H9 (cell line): ENCODE data around the gene RUSF1. TPM values are rescaled to one million over a fixed set of nuclear protein-coding genes. Genes with fewer than 3 reads are reported as not detected.

ENCODE experiments used
- DNase-seq: peaks from one replicate; pipeline ENCODE4 v3.0.0-alpha.2; 2017
- H2AFZ ChIP-seq: one replicate; pipeline ENCODE4 v1.6.1; 2013; ENCODE audit warnings: mild to moderate bottlenecking, low read length, control low read depth, moderate library complexity
- H2AK5ac ChIP-seq: 2 replicates; pipeline ENCODE4 v1.6.1; 2013; ENCODE audit warnings: low read length, control low read depth, mixed read lengths; ENCODE audit not compliant: insufficient read length
- H2BK120ac ChIP-seq: one replicate; pipeline ENCODE4 v1.6.1; 2013; ENCODE audit warnings: low read depth, mild to moderate bottlenecking, low read length, control low read depth, inconsistent platforms; ENCODE audit not compliant: poor library complexity, severe bottlenecking
- H2BK12ac ChIP-seq: 2 replicates; pipeline ENCODE4 v1.6.1; 2013; ENCODE audit warnings: low read length, control low read depth, mixed read lengths, low read depth; ENCODE audit not compliant: insufficient read length
- H2BK15ac ChIP-seq: 2 replicates; pipeline ENCODE4 v1.6.1; 2013; ENCODE audit warnings: low read depth, low read length, control low read depth
- H2BK20ac ChIP-seq: one replicate; pipeline ENCODE4 v1.6.1; 2013; ENCODE audit warnings: low read depth, mild to moderate bottlenecking, low read length, control low read depth, inconsistent platforms; ENCODE audit not compliant: poor library complexity, severe bottlenecking
- H2BK5ac ChIP-seq: 2 replicates; pipeline ENCODE4 v1.6.1; 2013; ENCODE audit warnings: low read length, control low read depth, mixed read lengths; ENCODE audit not compliant: insufficient read length
- H3K14ac ChIP-seq: 2 replicates; pipeline ENCODE4 v1.6.1; 2013; ENCODE audit warnings: low read length, control low read depth; ENCODE audit not compliant: insufficient read depth
- H3K18ac ChIP-seq: 2 replicates; pipeline ENCODE4 v1.6.1; 2013; ENCODE audit warnings: low read depth, mild to moderate bottlenecking, mixed read lengths, low read length, control low read depth; ENCODE audit not compliant: insufficient read length
- H3K23ac ChIP-seq: 2 replicates; pipeline ENCODE4 v1.6.1; 2013; ENCODE audit warnings: low read length, control low read depth, mixed read lengths, low read depth; ENCODE audit not compliant: insufficient read length
- H3K23me2 ChIP-seq: 2 replicates; pipeline ENCODE4 v1.6.1; 2013; ENCODE audit warnings: low read depth, mild to moderate bottlenecking, mixed read lengths, low read length, control low read depth; ENCODE audit not compliant: insufficient read length, poor library complexity, severe bottlenecking
- H3K27ac ChIP-seq: 2 replicates; pipeline ENCODE4 v1.5.1; 2013; ENCODE audit warnings: low read length, control low read depth, mixed read lengths, low read depth; ENCODE audit not compliant: insufficient read length
- H3K27me3 ChIP-seq: 2 replicates; pipeline ENCODE4 v1.6.1; 2013; ENCODE audit warnings: low read length, control low read depth, inconsistent platforms; ENCODE audit not compliant: insufficient read depth
- H3K4ac ChIP-seq: 2 replicates; pipeline ENCODE4 v1.6.1; 2013; ENCODE audit warnings: low read depth, mild to moderate bottlenecking, control low read depth, inconsistent platforms, low read length, moderate library complexity
- H3K4me1 ChIP-seq: 2 replicates; pipeline ENCODE4 v1.6.1; 2013; ENCODE audit warnings: low read length, control low read depth, inconsistent platforms; ENCODE audit not compliant: insufficient read depth
- H3K4me2 ChIP-seq: 2 replicates; pipeline ENCODE4 v1.6.1; 2013; ENCODE audit warnings: low read length, control low read depth, mixed read lengths; ENCODE audit not compliant: insufficient read length, insufficient read depth
- H3K56ac ChIP-seq: 2 replicates; pipeline ENCODE4 v1.6.1; 2013; ENCODE audit warnings: low read depth, mild to moderate bottlenecking, mixed read lengths, low read length, control low read depth; ENCODE audit not compliant: insufficient read length
- H3K79me1 ChIP-seq: 2 replicates; pipeline ENCODE4 v1.6.1; 2013; ENCODE audit warnings: low read depth, mild to moderate bottlenecking, moderate library complexity, low read length, control low read depth, inconsistent platforms; ENCODE audit not compliant: insufficient read depth, poor library complexity, severe bottlenecking
- H3K79me2 ChIP-seq: 2 replicates; pipeline ENCODE4 v1.6.1; 2013; ENCODE audit warnings: low read length, control low read depth, inconsistent platforms; ENCODE audit not compliant: insufficient read depth
- H3K9ac ChIP-seq: 2 replicates; pipeline ENCODE4 v1.6.1; 2013; ENCODE audit warnings: low read length, control low read depth, mixed read lengths; ENCODE audit not compliant: insufficient read length; ENCODE audit errors: extremely low read depth
- H3K9me3 ChIP-seq: one replicate; pipeline ENCODE4 v1.6.1; 2013; ENCODE audit warnings: low read depth, low read length, inconsistent platforms; ENCODE audit not compliant: control insufficient read depth
- H3T11ph ChIP-seq: one replicate; pipeline ENCODE4 v1.6.1; 2013; ENCODE audit warnings: mild to moderate bottlenecking, low read length, control low read depth, inconsistent platforms
- H4K20me1 ChIP-seq: one replicate; pipeline ENCODE4 v1.6.1; 2013; ENCODE audit not compliant: control insufficient read depth, insufficient read length, insufficient read depth
- H4K5ac ChIP-seq: 2 replicates; pipeline ENCODE4 v1.6.1; 2013; ENCODE audit warnings: low read depth, mild to moderate bottlenecking, mixed read lengths, low read length, control low read depth; ENCODE audit not compliant: insufficient read length
- H4K8ac ChIP-seq: replicated peaks from 2 replicates; pipeline ENCODE4 v1.6.1; 2013; ENCODE audit warnings: low read length, control low read depth, mixed read lengths, low read depth; ENCODE audit not compliant: insufficient read length
- H4K91ac ChIP-seq: 2 replicates; pipeline ENCODE4 v1.6.1; 2013; ENCODE audit warnings: low read depth, mild to moderate bottlenecking, moderate library complexity, mixed read lengths, low read length, control low read depth; ENCODE audit not compliant: insufficient read length
- H3K27ac Mint-ChIP-seq, 3 experiments: 2 replicates in 2 of 3; 3 replicates in 1 of 3; pipeline ENCODE4 v1.8.0; 2020 to 2021; ENCODE audit warnings: mixed read lengths in 3 of 3, mild to moderate bottlenecking in 1 of 3, moderate library complexity in 1 of 3
- H3K27me3 Mint-ChIP-seq: 2 replicates; pipeline ENCODE4 v1.8.0; 2021; ENCODE audit warnings: low read depth, mild to moderate bottlenecking, moderate library complexity, mixed read lengths
- H3K36me3 Mint-ChIP-seq, 3 experiments: 2 replicates in 2 of 3; 3 replicates in 1 of 3; pipeline ENCODE4 v1.8.0; 2020 to 2021; ENCODE audit warnings: low read depth in 3 of 3, mixed read lengths in 3 of 3; ENCODE audit not compliant: insufficient read depth in 1 of 3
- H3K4me1 Mint-ChIP-seq, 2 experiments: 2 replicates each; pipeline ENCODE4 v1.8.0; 2020; ENCODE audit warnings: mixed read lengths in 2 of 2
- H3K4me3 Mint-ChIP-seq, 2 experiments: 2 replicates in 1 of 2; 3 replicates in 1 of 2; pipeline ENCODE4 v1.8.0; 2020 to 2021; ENCODE audit warnings: mild to moderate bottlenecking in 2 of 2, mixed read lengths in 2 of 2, moderate library complexity in 1 of 2
- H3K9me3 Mint-ChIP-seq, 2 experiments: 2 replicates in 1 of 2; 3 replicates in 1 of 2; pipeline ENCODE4 v1.8.0; 2020; ENCODE audit warnings: mild to moderate bottlenecking in 2 of 2, mixed read lengths in 2 of 2, moderate library complexity in 1 of 2
- WGBS: extraction: QIAGEN DNeasy Blood & Tissue Kit; methylation state at CpG from one replicate; pipeline ENCODE4 v1.1.7; 2013; ENCODE audit warnings: missing lambda C conversion rate, low lambda C conversion rate, mixed read lengths; ENCODE audit not compliant: insufficient read length; ENCODE audit errors: extremely low coverage; 5-methylcytosine and 5-hydroxymethylcytosine counted together
- total RNA-seq: library from RNA; stranded (reverse); gene quantifications from 2 replicates; pipeline ENCODE4 v1.2.1, GENCODE V29; 2021
- TF ChIP-seq, protein P1 (sequence below): fragments of 200-600 bp; sonication (generic); conservative IDR thresholded peaks from 3 replicates; pipeline ENCODE4 v1.8.0; 2021; ENCODE audit warnings: antibody characterized with exemption, mild to moderate bottlenecking

Gene RUSF1
- total RNA-seq, 1 experiment from 2014 or later = 33.4 TPM

- no peaks in the 10 kb centered on the region for H3K36me3 Mint-ChIP-seq
- Histone ChIP-seq H3K4me2 (no peak overlapping the region), H3K9ac (no peak overlapping the region)
Observed at GRCh38 chr16:31532896-31533295, 24.7 kb upstream of the RUSF1 start.

More at GRCh38 chr16:31532896-31533295, 24.7 kb upstream of the RUSF1 start:
- H3K27ac ChIP-seq = no peak overlapping the region
- no peak overlapping the region for H3K4ac ChIP-seq
- H2AFZ ChIP-seq = no peak overlapping the region
- TF ChIP-seq, protein P1, sequence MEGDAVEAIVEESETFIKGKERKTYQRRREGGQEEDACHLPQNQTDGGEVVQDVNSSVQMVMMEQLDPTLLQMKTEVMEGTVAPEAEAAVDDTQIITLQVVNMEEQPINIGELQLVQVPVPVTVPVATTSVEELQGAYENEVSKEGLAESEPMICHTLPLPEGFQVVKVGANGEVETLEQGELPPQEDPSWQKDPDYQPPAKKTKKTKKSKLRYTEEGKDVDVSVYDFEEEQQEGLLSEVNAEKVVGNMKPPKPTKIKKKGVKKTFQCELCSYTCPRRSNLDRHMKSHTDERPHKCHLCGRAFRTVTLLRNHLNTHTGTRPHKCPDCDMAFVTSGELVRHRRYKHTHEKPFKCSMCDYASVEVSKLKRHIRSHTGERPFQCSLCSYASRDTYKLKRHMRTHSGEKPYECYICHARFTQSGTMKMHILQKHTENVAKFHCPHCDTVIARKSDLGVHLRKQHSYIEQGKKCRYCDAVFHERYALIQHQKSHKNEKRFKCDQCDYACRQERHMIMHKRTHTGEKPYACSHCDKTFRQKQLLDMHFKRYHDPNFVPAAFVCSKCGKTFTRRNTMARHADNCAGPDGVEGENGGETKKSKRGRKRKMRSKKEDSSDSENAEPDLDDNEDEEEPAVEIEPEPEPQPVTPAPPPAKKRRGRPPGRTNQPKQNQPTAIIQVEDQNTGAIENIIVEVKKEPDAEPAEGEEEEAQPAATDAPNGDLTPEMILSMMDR = no peak
- H3K56ac ChIP-seq = no peak overlapping the region
- Mint-ChIP-seq H3K4me1 (peaks cover 14 to 20% of the 10 kb centered on the region in 2 experiments), H3K4me3 (no peak overlapping the region), H3K27me3 (peaks cover 21% of the 10 kb centered on the region), H3K27ac (no peak overlapping the region; a peak in 1 of 7 replicates), H3K9me3 (peaks cover 6 to 7% of the 10 kb centered on the region in 2 experiments; a peak in 2 of 5 replicates)
- no peak overlapping the region for H3T11ph ChIP-seq
- H3K14ac ChIP-seq = no peak overlapping the region
- no peak overlapping the region for H3K18ac ChIP-seq
- no peak overlapping the region for H2AK5ac ChIP-seq
- H2BK15ac ChIP-seq = no peak overlapping the region
- peaks cover 5% of the 10 kb centered on the region; the same call in 1 of the 2 replicates for H3K4me1 ChIP-seq
- WGBS = no CpG with 5 or more reads among the region's 4 CpGs
- no peak overlapping the region for H4K5ac ChIP-seq
- no peak overlapping the region for H3K23ac ChIP-seq
- peaks cover 10% of the 10 kb centered on the region; the same call in 1 of the 2 replicates for H3K27me3 ChIP-seq
- no peak overlapping the region for H4K91ac ChIP-seq
- H3K79me2 ChIP-seq = no peaks in the 10 kb centered on the region
- no peak overlapping the region for H2BK5ac ChIP-seq
- no peak overlapping the region for H2BK12ac ChIP-seq
- H4K20me1 ChIP-seq = no peaks in the 10 kb centered on the region
- no peak overlapping the region for H2BK120ac ChIP-seq
- H4K8ac ChIP-seq = no peak overlapping the region
- H2BK20ac ChIP-seq = no peak overlapping the region
- no peaks in the 10 kb centered on the region for H3K79me1 ChIP-seq
- peaks cover 26% of the 10 kb centered on the region for H3K23me2 ChIP-seq
- H3K9me3 ChIP-seq = no peaks in the 10 kb centered on the region
- DNase-seq = no peak
